LoVo (cell line): ENCODE measurements around the gene SPTBN1.
A peak's percentile ranks its signal among the peaks of the same experiment; 100 is the strongest.
"Not testable (repeated sequence)": the region's sequence is repeated elsewhere in the genome, so short reads cannot be mapped to it uniquely, and the experiment has no call there.

Experiments used
- DNase-seq: peaks from one replicate; pipeline ENCODE4 v3.0.0-alpha.2; 2016; ENCODE audit warnings: low spot score

Gene SPTBN1

DNA sequence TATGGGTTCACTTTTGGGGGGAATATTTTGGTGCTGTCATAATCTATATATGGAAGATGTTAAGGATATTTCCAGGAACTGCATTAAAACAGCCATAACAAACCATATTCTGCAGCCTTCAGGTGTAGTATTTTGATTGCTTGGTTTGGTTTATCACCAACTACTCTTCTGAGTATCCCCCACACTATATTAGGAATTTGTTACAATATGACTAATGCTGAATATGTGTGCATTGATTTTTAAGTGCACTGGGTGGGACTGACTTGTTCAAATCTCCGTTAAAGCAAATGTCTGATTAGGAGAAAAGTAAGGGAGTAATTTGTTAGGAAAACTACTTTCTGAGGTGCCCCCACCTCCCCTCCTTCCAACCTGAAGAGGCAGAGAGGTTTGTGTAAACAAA is 47.7 kb downstream of the SPTBN1 start:
- DNase-seq = no peak

DNA sequence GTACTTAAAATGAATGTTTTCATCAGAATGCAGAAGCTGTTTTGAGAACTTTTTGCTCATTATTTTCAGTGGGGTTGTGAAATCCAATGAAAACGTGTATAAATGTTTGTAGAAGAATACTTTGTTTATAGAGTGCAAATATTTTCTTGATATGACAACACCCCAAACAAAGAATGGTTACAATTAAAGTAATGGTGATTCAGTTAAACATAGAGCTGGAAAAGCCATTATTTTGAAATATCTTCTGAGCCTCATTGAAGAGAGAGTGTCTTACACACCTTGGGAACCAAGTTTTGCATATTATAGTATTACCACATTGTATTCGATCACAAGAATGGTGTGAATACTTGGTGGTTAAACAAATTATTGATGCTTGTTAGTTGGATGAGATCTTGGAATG is 48.7 kb downstream of the SPTBN1 start:
- no peak for DNase-seq

DNA sequence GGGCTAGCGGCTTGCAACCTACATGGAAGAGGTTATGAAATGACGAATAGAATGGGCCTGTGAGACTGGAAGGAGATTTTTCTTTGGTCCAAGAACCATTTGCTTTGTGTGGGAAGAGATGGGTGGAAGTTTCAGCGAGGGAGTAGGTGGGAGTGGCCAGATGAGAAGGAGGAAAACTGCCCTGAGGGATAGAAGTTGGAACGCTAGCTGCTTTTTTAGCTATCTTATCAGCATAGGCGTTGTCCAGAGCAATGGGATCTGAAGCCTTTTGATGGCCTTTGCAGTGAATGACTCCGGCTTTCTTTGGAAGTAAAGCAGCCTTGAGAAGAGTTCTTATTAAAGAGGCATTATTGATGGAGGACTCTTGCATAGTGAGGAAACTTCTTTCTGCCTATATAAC is 52.4 kb downstream of the SPTBN1 start:
- no peak for DNase-seq

DNA sequence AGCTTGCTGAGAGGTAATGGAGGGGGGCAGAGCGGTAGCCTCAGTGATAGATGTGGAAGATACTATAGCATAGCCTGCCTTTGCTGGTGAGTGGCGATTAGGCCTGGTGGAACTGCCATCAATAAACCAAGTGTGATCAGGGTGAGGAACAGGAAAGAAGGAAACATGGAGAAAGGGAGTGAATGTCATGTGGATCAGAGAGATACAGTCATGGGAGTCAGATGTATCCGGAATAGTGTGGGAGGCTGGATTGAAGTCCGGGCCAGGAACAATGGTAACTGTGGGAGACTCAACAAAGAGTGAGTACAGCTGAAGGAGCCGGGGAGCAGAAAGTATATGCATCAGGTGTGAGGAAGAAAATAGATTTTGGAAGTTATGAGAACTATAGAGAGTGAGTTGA is 52.9 kb downstream of the SPTBN1 start:
- DNase-seq = not testable (repeated sequence)

DNA sequence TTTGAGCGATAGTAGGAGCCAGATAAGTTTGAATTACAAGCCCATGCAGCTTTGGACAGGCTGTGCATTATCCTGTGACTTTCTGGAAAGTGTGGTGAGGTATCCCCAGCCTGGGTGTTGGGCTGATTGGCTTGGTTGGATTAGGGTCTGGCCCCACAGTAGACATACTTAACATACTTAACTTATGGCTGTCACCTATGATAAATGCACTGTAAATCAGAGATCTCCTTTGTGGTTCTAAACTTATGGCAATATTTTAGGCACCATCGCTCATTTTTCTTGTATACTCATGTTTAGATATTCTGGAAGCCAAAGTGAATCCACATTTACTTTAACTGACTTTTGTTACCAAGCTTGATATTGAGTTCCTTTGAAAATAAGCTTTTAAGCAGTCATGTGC is 54.8 kb downstream of the SPTBN1 start:
- DNase-seq = no peak

DNA sequence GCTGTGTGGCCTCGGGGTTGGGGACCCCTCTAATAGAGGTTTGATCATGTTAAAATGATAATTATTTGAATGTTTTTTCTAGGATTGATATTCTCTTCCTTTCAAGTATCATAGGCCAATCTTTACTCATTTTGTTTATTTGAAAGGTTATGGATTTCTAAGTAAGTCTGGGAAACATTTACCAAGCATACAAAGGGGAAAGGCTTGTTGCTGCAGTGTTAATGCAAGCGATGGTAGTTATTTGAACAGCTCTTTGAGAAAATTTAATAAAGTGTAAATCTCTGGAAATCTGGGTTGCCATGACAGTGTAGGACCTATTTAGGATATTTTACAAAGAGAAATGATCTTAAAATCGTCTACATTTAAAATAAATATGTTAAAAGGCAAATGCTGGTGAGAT is 56.1 kb downstream of the SPTBN1 start:
- no peak for DNase-seq

DNA sequence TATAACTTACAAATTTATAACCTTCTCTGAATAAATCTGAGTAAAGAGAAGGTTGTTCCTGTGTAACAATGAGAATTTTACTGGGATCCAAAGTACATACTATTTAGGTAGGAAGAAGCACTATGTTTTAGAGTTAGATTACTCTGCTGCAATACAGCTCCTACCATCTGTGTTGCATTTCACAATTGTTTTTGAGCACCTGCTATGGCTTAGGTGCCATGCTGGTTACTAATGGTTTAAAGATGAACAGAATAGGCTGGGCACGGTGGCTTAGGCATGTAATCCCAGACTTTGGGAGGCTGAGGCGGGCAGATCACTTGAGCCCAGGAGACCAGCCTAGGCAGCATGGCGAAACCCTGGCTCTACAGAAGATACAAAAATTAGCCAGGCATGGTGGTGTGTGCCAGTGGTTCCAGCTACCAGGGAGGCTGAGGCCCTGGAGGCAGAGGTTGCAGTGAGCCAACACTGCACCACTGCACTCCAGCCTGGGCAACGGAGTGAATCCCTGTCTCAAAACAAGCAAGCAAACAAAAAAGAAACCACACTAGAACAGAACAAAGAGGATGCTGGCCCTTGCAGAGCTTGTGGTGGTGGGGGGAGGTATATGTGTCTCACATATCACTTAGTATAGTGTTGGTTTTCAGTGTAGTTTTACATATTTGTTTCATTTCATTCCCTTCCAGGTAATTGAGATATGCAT is 56.7 kb downstream of the SPTBN1 start:
- no peak for DNase-seq

DNA sequence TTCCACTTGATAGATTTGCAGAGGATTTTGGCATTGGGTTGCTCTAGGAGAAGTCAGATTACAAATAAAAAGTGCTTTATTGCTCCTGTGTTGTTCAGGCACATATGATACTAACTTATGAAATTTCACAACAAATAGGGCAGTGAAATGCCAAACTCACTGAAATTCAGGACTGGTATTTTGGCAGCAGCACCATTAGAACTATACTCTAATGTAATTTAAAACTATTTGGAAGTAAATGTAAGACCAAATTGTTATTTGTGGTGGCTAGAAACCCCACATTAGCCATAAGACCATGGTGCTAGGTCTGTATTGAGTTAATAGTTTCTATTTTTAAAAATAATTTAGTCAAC is 57.2 kb downstream of the SPTBN1 start:
- no peak for DNase-seq

DNA sequence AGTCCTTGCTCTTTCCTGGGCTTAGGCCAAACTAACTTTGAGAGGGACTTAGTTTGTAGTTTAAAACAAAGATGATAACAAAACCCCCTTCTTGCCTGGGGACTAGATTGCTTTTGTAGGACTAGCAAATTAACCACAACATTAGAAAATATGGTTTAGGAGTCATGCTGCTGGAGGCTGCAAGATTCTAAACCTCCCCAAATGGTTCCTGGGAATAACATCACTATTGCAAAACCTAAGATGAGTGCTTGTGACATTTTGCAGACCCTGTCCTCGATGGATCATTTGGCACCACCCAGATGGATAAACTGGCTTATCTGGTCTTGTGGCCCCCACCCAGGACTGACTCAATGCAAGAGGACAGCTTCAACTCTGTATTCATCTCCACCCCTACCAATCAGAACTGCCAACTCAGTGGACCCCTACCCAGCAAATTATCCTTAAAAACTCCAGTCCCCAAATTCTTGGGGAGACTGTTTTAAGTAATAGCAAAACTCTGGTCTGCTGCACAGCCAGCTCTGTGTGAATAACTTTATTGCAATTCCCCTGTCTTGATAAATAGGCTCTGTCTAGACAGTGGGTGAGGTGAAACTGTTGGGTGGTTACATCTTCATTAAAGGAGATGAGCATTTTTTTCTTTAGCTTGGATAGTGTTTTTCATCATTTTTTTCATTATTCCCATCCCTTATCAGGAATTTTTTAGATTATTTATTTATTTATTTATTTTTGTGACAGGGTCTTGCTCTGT is 58.9 kb downstream of the SPTBN1 start:
- DNase-seq = no peak

DNA sequence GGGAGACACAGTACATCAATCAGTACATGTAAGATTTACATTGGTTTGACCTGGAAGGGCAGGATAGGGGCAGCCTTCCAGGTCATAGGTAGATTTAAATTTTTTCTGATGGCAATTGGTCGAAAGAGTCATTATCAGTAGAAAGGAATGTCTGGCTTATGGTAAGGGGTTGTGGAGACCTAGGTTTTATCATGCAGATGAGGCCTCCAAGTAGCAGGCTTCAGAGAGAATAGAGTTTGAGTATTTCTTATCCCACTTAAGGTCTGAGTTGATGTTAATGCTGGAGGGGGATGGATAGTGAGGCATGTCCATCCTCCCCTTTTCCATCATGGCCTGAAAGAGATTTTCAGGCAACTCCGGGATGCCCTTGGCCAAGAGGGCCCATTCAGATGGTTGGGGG is 60.7 kb downstream of the SPTBN1 start:
- no peak for DNase-seq

DNA sequence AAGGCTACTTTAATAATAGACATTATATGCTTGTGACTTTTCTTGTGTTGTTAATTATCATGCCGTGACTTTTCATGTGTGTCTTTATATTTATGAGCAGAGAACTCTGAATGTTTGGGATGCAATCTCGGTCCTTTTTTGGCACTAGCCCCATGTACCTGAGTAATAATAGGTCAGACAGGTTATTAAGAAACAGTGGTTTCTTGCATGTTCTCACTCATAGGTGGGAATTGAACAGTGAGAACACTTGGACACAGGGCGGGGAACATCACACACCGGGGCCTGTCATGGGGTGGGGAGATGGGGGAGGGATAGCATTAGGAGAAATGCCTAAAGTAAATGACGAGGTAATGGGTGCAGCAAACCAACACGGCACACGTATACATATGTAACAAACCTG is 61.9 kb downstream of the SPTBN1 start:
- not testable (repeated sequence) for DNase-seq

DNA sequence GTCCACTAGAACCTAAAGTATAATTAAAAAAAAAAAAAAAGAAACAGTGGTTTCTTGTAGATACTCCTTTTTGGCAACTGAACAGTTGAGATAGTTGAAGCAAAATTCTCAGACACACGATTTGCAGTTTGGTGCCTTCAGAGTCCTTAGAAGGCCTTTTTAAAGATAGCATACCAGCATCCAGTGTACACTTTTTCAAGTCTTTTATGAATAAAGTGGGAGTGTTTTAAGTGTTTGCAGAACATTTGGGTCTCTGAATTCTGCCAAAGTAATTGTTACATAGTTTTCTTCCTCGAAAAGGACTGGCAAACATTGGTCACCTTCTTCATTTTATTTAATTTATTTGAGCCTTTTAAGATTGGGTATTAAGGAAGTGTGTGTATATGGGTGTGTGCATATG is 62.3 kb downstream of the SPTBN1 start:
- DNase-seq = no peak

DNA sequence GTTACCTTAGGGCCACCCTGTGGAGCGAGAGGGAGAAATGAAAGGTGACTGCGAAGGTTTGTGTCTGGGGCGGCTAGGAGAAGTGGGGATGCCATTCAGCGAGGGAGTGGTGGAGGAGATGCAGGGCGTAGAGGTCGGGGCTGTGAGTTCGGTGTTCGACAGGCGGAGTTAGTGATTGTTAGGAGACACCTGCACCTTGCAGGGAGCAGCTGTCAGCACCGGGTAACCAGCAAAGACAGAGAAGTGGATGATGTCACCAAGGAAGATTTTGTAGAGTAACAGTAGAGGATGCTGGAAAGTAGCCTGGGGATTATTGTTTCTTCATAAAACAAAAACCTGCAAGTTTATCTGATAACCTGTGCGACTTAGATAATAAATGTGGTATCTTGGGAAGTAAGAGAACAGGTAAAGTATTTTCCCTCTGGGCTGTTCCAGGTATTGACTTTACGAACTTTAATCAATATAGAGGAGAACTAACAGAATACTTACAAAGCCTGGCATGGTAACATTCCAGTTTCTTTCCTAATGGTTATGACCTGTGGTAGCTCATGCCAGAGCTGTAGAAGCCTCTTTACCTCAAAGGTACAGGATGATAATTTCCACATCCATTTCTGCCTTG is 63.8 kb downstream of the SPTBN1 start:
- DNase-seq = no peak

DNA sequence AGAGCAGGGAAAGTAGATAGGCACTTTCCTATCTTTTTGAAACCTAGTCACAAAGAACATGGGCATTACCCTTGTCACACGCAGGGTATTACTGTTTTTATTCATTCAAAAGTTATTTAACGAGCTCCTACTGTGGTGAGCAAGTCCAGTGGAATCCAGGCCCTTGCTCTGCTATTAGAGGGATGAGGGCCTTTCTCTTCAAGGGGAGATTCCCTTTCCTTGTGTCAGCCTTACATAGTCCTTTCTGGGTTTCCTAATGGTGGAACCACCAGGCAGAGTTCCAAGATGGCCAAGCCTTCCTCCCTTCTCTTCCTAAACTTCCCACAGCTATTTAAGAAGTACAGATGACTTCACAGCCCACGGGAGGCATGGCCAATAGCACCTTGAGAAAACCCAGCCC is 64.6 kb downstream of the SPTBN1 start:
- peak; percentile 54 for DNase-seq

DNA sequence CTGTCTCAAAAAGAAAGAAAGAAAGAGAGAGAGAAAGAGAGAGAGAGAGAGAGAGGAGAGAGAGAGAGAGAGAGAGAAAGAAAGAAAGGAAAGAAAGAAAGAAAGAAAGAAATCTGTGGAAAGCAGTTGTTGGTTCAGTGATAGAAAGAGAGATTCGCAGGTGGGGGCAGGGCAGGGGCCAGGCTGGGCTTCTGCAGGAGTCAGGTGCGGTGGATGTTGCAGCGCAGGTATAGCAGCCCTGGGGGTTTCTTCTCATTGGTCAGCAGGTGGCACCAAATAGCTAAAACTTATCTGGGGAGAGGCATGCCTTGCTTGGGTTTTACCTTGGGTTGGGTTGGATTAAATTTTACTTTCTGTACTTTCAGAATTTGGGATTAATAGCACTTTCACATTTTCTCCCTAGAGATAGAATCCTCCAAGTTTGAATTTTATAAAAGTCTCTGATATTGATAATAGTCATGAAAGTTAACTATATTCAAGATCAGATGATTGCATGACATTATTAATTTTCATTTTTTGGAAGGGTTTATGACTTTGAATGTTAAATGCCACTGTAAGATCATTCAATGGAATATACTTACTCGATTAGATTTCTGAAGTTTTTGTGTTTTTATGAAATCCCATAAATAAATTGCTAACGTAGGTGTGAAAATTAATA is 66.6 kb downstream of the SPTBN1 start:
- peak; percentile 70 for DNase-seq

DNA sequence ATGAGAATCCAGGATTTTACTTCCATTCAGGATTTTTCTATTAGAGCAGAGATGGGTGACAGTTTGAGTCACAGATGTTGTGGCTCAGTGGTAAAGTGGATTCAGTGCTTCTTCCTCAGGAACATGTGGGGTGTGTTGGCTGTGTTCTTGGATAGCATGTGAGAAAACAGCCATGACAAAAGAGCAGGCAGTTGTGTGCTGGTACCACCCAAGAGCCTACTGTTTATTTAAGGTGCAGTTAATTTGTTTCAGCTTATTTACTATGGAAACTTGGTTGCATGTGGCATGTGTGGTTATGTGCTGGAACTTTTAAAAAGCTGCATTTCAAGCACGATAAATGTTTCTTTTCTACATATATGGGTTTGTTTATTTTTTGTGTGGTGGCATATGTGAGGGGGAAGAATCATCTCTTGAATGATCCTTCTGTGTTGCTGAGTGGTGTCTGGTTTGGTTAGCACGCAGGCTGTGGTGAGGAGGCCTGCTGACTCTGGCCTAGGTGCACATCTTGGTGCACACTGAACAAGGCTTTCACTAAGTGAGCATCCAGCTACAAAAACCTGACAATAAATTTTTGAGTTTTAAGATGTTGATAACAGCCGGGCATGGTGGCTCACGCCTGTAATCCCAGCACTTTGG is 67.3 kb downstream of the SPTBN1 start:
- no peak for DNase-seq

DNA sequence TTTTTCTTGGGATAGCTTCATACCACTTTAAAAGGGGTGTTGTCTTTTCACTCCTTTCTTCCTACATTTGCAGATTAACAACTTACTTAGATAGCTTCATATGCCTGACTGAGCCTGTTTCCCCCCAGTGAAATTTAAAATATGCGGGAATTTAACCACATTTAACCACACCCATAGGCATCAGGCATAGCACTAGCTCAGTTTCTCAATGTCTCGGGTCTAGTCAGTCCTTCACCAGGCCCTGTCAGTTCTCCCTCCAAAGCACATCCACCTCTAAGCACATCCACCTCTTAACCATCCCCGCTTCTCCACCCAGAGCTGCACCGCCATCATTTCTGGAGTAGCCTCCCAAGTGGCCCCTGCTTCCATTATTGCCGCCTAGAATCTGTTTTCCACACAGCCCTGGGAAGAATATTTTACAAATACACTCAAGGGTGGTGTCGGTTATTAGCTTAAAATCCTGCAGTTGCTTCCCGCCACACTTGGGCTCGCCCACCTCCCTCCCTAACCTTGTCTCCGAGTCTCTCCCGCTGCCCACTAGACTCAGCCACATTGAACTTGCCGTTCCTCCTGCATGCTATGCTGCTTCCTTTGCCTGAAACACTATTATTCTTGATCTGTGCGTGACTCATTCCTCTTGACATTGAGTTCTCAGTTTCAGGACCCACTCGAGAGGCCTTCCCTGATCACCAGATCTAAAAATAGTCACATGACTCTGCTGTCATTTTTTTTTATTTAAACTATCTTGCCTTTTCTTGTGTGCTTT is 68.3 kb downstream of the SPTBN1 start:
- DNase-seq = peak; percentile 52

DNA sequence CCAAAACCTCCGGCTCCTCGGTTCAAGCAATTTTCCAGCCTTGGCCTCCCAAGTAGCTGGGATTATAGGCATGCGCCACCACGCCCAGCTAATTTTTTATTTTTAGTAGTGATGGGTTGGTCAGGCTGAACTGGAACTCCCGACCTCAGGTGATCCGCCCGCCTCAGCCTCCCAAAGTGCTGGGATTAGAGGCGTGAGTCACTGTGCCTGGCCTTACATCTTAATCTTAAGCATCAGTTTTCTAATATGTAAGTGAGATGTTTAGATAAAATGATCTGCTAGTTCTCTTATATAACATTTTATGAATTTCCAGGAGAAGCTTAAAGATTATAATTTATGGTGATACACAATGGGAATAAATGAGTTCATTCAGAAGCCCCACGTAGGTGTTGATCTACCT is 69.2 kb downstream of the SPTBN1 start:
- DNase-seq = no peak

DNA sequence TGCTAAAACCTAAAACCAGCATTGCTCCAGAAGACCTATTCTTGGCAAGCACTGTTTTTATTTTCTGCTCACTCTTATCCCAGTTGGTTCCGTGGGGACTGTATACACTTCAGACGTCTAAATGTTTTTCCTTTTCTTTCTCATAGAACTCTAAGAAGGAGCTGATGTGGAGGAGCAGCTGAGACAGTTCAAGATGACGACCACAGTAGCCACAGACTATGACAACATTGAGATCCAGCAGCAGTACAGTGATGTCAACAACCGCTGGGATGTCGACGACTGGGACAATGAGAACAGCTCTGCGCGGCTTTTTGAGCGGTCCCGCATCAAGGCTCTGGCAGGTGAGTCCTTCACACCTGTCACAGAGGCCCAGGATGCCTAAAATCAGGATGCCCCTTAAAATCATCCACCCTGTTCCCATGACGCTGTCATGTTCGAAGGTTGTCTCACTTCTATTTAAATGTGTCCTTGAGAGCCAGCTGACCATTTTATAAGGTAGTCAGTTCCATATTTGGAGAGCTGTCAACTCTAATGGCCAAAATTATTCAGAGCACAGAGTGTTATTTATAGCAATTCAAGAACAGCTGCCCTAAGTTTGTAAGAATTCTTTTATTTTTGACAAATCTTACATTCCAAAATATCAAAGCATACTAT is 70.2 kb downstream of the SPTBN1 start:
- DNase-seq = no peak

DNA sequence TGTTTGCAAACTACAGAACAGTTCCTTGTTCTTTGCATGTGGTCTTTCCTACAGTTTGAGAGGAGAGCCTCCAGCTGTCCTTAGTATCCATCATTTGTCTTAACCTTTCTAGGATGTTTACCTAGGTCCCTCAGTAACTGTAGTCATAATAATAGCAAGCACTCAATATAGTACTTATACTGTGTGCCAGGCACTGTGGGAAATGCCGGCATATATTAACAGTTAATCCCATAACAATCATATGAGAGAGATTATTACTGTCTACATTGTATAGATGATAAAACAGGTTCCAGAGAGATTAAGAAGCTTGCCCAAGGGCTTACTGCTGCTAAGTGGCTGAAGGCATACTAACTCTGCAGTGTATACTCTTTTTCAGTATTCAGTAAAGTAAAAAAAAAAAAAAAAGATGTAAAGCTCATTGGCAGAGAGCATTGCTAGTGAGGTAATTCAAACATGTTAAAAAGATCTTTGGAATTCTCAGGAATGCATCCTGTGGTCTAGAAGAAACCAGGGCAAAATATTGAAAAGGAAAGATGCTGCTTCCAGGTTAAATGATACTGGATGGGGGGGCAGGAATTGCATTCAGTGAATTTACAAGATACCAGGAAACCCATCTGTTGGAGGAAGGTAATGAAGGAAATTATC is 72.3 kb downstream of the SPTBN1 start:
- no peak for DNase-seq

DNA sequence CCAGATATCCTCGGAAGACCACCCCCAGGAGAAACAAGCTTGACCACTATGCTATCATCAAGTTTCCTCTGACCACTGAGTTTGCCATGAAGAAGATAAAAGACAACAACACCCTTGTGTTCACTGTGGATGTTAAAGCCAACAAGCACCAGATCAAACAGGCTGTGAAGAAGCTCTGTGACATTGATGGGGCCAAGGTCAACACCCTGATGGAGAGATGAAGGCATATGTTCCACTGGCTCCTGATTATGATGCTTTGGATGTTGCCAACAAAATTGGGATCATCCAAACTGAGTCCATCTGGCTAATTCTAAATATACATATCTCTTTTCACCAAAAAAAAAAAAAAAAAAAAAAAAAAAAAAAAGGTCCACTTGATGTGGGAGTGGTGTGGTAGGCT is 73.4 kb downstream of the SPTBN1 start:
- DNase-seq = not testable (repeated sequence)
